GM12878 (cell line): ENCODE data around the gene OR7A10. TPM values are rescaled to one million over a fixed set of nuclear protein-coding genes. Genes with fewer than 3 reads are reported as not detected.
"Not testable (repeated sequence)": the region's sequence is repeated elsewhere in the genome, so short reads cannot be mapped to it uniquely, and the experiment has no call there.

ENCODE experiments used
- ATAC-seq: fragments of 200-7000 bp; cut with Tn5 transposase; 3 replicates; pipeline ENCODE4 v1.9.1; 2020; ENCODE audit warnings: mild to moderate bottlenecking, moderate library complexity
- BruUV-seq: library from RNA; stranded (reverse); fragments of 400-500 nt; replicated peaks from 2 replicates; lab custom pipeline; 2021; lab: Mats Ljungman, UMichigan
- CTCF ChIA-PET: fragments of 300-600 bp; sonication (Branson Sonifier 250); formaldehyde crosslinking; extraction: SDS; loops from one replicate; lab custom pipeline; 2021; ENCODE audit warnings: inconsistent platforms; lab: Yijun Ruan, JAX
- POLR2A ChIA-PET: fragments of 350-600 bp; formaldehyde crosslinking; extraction: SDS; loops from one replicate; lab custom pipeline; 2021; ENCODE audit warnings: inconsistent platforms; lab: Charles Lee
- RAD21 ChIA-PET: fragments of 300-600 bp; sonication (Branson Sonifier 250); formaldehyde crosslinking; loops from one replicate; lab custom pipeline; 2023; ENCODE audit warnings: antibody characterized with exemption; ENCODE audit not compliant: unreplicated experiment; lab: Charles Lee
- SMC1A ChIA-PET: fragments of 300-600 bp; sonication (Branson Sonifier 250); formaldehyde crosslinking; loops from one replicate; lab custom pipeline; 2023; ENCODE audit not compliant: unreplicated experiment, uncharacterized antibody; lab: Charles Lee
- DNase-seq: peaks from one replicate; pipeline ENCODE4 v3.0.0-alpha.2; 2011; ENCODE audit warnings: low read depth, low spot score
- FAIRE-seq: peaks from 3 replicates; lab custom pipeline; 2011; peaks lifted over from hg19 to GRCh38; lab: Jason Lieb, UNC
- H2AFZ ChIP-seq: 2 replicates; pipeline ENCODE4 v1.6.0; 2011; ENCODE audit warnings: low read depth, low read length, control low read depth; ENCODE audit not compliant: control insufficient read depth
- H3K27ac ChIP-seq: 2 replicates; pipeline ENCODE4 v1.5.1; 2011; ENCODE audit warnings: control low read depth; ENCODE audit not compliant: control insufficient read depth, insufficient read depth
- H3K27me3 ChIP-seq, 2 experiments: replicated peaks in 1 of 2; 2 replicates each; pipeline versions ENCODE4 v1.6.0 to v1.6.1; 2011; ENCODE audit warnings: low read length in 1 of 2; ENCODE audit not compliant: control insufficient read depth in 2 of 2, insufficient read depth in 2 of 2
- H3K36me3 ChIP-seq, 2 experiments: 2 replicates each; pipeline ENCODE4 v1.5.1; 2011; ENCODE audit warnings: low read length in 1 of 2; ENCODE audit not compliant: control insufficient read depth in 2 of 2, insufficient read depth in 2 of 2
- H3K4me1 ChIP-seq: 2 replicates; pipeline ENCODE4 v1.6.1; 2011; ENCODE audit warnings: mild to moderate bottlenecking, low read length, moderate library complexity, mixed read lengths; ENCODE audit not compliant: control insufficient read depth, insufficient read depth
- H3K4me2 ChIP-seq: 2 replicates; pipeline ENCODE4 v1.6.0; 2011; ENCODE audit warnings: control low read depth; ENCODE audit not compliant: control insufficient read depth, insufficient read depth
- H3K4me3 ChIP-seq: fragments of 200-600 bp; sonication (generic); 2 replicates; pipeline ENCODE4 v1.5.1; 2016
- H3K79me2 ChIP-seq: 2 replicates; pipeline ENCODE4 v1.6.0; 2011; ENCODE audit warnings: low read length; ENCODE audit not compliant: control insufficient read depth, insufficient read depth
- H3K9ac ChIP-seq: 2 replicates; pipeline ENCODE4 v1.8.0; 2011; ENCODE audit warnings: low read length, control low read depth, mixed read lengths; ENCODE audit not compliant: control insufficient read depth, insufficient read depth
- H3K9me3 ChIP-seq: replicated peaks from 3 replicates; pipeline ENCODE4 v1.5.1; 2011; ENCODE audit warnings: mild to moderate bottlenecking, low read length; ENCODE audit not compliant: control insufficient read depth, insufficient read depth
- H4K20me1 ChIP-seq: 2 replicates; pipeline ENCODE4 v1.6.0; 2011; ENCODE audit not compliant: control insufficient read depth, insufficient read depth
- WGBS: methylation state at CpG from one replicate; pipeline ENCODE4 v1.1.6; 2016; ENCODE audit warnings: low lambda C conversion rate; ENCODE audit not compliant: insufficient replicate concordance, insufficient coverage; ENCODE audit errors: missing lambda C conversion rate; 5-methylcytosine and 5-hydroxymethylcytosine counted together
- in situ Hi-C: fragments of 300-500 bp; cut with MboI; formaldehyde crosslinking; loops from 9 replicates; pipeline ENCODE4 v1.14.3; 2018; ENCODE audit warnings: mixed read lengths
- intact Hi-C: fragments of 100-400 bp; cut with micrococcal nuclease; formaldehyde crosslinking; loops from one replicate; pipeline ENCODE4 v1.14.2; 2022; ENCODE audit not compliant: unreplicated experiment
- polyA plus RNA-seq, 11 experiments: library from polyadenylated mRNA; depleted of rRNA in 4 of 11; unstranded in 6 of 11; stranded (reverse) in 5 of 11; fragments of >200 nt; fragmentation: Nextera tagmentation in 4 of 11; fragmentation: Illumina TruSeq in 1 of 11; extraction: Ambion mirVana in 4 of 11; extraction: Trizol in 1 of 11; gene quantifications; 1 replicate in 1 of 11; 2 replicates in 10 of 11; pipeline versions ENCODE4 v1.2.1 to v1.2.3, GENCODE V29; 2011 to 2016; ENCODE audit warnings: inconsistent platforms in 2 of 11, missing spikeins in 2 of 11, low read depth in 1 of 11
- small RNA-seq: library from RNA; depleted of rRNA; stranded (forward); fragments of <200 nt; gene quantifications from one replicate; pipeline ENCODE3, GENCODE V24; 2014
- total RNA-seq, 4 experiments: library from RNA; depleted of rRNA in 3 of 4; stranded (reverse); fragments of >200 nt in 3 of 4; fragmentation: Illumina TruSeq in 1 of 4; extraction: Trizol in 1 of 4; gene quantifications; 2 replicates each; pipeline versions ENCODE4 v1.2.1 to v1.2.3, GENCODE V29; 2013 to 2021
- TF ChIP-seq, protein P1 (sequence below): IDR thresholded peaks from 2 replicates; pipeline ENCODE4 v1.6.1; 2012; ENCODE audit warnings: improper control_type of control experiment, low read depth, low read length; ENCODE audit not compliant: insufficient replicate concordance
- TF ChIP-seq, protein P2 (sequence below): IDR thresholded peaks from 2 replicates; pipeline ENCODE4 v1.6.1; 2011; ENCODE audit warnings: low read depth, mild to moderate bottlenecking, low read length, moderate library complexity, borderline replicate concordance; ENCODE audit errors: extremely low read depth

Gene OR7A10
- total and polyA plus RNA-seq, 10 of the 15 experiments (the other 5 are each of a cell fraction or from before 2014, with no cell fraction given): not detected

DNA sequence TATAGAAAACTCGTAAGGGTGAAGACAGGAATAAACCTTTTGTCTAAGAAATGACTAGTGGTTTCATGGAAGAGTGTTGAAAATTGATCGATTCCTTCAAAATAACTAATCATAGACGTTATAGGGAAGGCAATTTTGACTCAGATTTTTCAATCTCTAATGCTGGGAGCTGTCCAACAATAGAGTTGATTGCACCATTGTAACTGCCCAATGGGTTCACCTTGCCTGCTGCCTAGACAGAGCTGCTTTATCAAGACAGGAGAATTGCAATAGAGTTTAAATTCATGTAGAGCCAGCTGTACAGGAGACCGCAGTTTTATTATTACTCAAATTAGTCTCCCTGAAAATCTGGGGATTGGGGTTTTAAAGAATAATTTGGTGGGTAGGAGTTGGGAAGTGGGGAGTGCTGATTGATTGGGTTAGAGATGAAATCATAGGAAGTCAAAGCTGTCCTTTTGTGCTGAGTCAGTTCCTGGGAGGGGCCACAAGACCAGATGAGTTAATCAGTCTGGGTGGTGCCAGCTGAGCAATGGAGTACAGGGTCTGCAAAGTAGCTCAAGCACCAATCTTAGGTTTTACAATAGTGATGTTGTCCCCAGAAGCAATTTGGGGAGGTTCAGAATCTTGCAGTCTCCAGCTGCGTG, 53.5 kb downstream of the OR7A10 start (continued):
- TF ChIP-seq, protein P1, sequence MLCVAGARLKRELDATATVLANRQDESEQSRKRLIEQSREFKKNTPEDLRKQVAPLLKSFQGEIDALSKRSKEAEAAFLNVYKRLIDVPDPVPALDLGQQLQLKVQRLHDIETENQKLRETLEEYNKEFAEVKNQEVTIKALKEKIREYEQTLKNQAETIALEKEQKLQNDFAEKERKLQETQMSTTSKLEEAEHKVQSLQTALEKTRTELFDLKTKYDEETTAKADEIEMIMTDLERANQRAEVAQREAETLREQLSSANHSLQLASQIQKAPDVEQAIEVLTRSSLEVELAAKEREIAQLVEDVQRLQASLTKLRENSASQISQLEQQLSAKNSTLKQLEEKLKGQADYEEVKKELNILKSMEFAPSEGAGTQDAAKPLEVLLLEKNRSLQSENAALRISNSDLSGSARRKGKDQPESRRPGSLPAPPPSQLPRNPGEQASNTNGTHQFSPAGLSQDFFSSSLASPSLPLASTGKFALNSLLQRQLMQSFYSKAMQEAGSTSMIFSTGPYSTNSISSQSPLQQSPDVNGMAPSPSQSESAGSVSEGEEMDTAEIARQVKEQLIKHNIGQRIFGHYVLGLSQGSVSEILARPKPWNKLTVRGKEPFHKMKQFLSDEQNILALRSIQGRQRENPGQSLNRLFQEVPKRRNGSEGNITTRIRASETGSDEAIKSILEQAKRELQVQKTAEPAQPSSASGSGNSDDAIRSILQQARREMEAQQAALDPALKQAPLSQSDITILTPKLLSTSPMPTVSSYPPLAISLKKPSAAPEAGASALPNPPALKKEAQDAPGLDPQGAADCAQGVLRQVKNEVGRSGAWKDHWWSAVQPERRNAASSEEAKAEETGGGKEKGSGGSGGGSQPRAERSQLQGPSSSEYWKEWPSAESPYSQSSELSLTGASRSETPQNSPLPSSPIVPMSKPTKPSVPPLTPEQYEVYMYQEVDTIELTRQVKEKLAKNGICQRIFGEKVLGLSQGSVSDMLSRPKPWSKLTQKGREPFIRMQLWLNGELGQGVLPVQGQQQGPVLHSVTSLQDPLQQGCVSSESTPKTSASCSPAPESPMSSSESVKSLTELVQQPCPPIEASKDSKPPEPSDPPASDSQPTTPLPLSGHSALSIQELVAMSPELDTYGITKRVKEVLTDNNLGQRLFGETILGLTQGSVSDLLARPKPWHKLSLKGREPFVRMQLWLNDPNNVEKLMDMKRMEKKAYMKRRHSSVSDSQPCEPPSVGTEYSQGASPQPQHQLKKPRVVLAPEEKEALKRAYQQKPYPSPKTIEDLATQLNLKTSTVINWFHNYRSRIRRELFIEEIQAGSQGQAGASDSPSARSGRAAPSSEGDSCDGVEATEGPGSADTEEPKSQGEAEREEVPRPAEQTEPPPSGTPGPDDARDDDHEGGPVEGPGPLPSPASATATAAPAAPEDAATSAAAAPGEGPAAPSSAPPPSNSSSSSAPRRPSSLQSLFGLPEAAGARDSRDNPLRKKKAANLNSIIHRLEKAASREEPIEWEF: no peak
- TF ChIP-seq, protein P2, sequence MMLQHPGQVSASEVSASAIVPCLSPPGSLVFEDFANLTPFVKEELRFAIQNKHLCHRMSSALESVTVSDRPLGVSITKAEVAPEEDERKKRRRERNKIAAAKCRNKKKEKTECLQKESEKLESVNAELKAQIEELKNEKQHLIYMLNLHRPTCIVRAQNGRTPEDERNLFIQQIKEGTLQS: no peak

DNA sequence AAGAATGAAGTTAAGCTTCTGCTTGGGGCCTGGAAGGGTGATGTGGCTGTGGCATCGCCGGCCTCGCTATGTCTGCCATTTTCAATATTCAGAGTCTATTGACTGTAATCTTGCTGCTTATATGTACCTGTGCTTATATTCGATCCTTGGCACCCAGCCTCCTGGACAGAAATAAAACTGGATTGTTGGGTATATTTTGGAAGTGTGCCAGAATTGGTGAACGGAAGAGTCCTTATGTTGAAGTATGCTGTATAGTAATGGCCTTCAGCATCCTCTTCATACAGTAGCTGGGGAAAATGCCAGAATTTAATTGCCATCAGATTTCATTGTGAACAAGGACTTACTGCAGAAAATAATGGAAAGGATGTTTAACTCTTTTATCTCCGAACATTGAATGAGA, 56.5 kb downstream of the OR7A10 start:
- CTCF ChIA-PET, H3K4me1 ChIP-seq, RAD21 ChIA-PET, ATAC-seq, H3K27ac ChIP-seq, H4K20me1 ChIP-seq, FAIRE-seq, POLR2A ChIA-PET, H3K9me3 ChIP-seq, intact Hi-C loops, H3K4me3 ChIP-seq, H2AFZ ChIP-seq, BruUV-seq, SMC1A ChIA-PET, in situ Hi-C loops, H3K36me3 ChIP-seq, H3K4me2 ChIP-seq, H3K9ac ChIP-seq, H3K27me3 ChIP-seq, DNase-seq, H3K79me2 ChIP-seq: not testable (repeated sequence)
- WGBS: 71% methylated on average over 6 of the region's 6 CpGs

Small RNA genes within 50 kb of the gene (small RNA-seq; reads per million reads assigned to genes)
- gene AC005255.1 (not detected), gene OR7A18P (not detected)

Other genes with a start within 250 kb of the OR7A10 start
Only the 7 nearest of the 10 such genes appear.
- 6.6 and 6.8 TPM in 2 replicates for gene ZNF333, start 158.9 kb downstream of the OR7A10 start, total RNA-seq (2014; rRNA removed)
- 5.3 and 6.6 TPM in 2 replicates for gene ZNF333, start 158.9 kb downstream of the OR7A10 start, total RNA-seq (2014; rRNA removed; fragmentation: Illumina TruSeq; extraction: Trizol)
- 5.7 and 6.8 TPM in 2 replicates for gene ZNF333, start 158.9 kb downstream of the OR7A10 start, total RNA-seq (2021)
- 12.1 and 14.1 TPM in 2 replicates for gene ZNF333, start 158.9 kb downstream of the OR7A10 start, polyA plus RNA-seq (2011; rRNA removed)
- gene ZNF333, start 158.9 kb downstream of the OR7A10 start, polyA plus RNA-seq (2014; fragmentation: Illumina TruSeq; extraction: Trizol): 6.1 and 6.4 TPM in 2 replicates
- gene ZNF333, start 158.9 kb downstream of the OR7A10 start, polyA plus RNA-seq (2014; fragmentation: Nextera tagmentation; extraction: Ambion mirVana): 1 to 10 TPM; 2.3 to 2.9 TPM
- 7.9 and 8.9 TPM in 2 replicates for gene ZNF333, start 158.9 kb downstream of the OR7A10 start, polyA plus RNA-seq (2014; rRNA removed)
- 1 to 10 TPM; 4.3 to 4.5 TPM for gene ZNF333, start 158.9 kb downstream of the OR7A10 start, polyA plus RNA-seq (2016; fragmentation: Nextera tagmentation; extraction: Ambion mirVana)
- 5.0 and 6.3 TPM in 2 replicates for gene ADGRE2, start 70.4 kb downstream of the OR7A10 start, total RNA-seq (2014; rRNA removed)
- gene ADGRE2, start 70.4 kb downstream of the OR7A10 start, total RNA-seq (2014; rRNA removed; fragmentation: Illumina TruSeq; extraction: Trizol): 2.5 and 2.8 TPM in 2 replicates
- 8.6 and 8.9 TPM in 2 replicates for gene ADGRE2, start 70.4 kb downstream of the OR7A10 start, total RNA-seq (2021)
- gene ADGRE2, start 70.4 kb downstream of the OR7A10 start, polyA plus RNA-seq (2011; rRNA removed): 0.03 and 0.15 TPM in 2 replicates
- gene ADGRE2, start 70.4 kb downstream of the OR7A10 start, polyA plus RNA-seq (2014; fragmentation: Illumina TruSeq; extraction: Trizol): 5.3 and 7.4 TPM in 2 replicates
- 1 to 10 TPM; 1.6 to 2.6 TPM for gene ADGRE2, start 70.4 kb downstream of the OR7A10 start, polyA plus RNA-seq (2014; fragmentation: Nextera tagmentation; extraction: Ambion mirVana)
- 7.8 and 12.7 TPM in 2 replicates for gene ADGRE2, start 70.4 kb downstream of the OR7A10 start, polyA plus RNA-seq (2014; rRNA removed)
- gene ADGRE2, start 70.4 kb downstream of the OR7A10 start, polyA plus RNA-seq (2016; fragmentation: Nextera tagmentation; extraction: Ambion mirVana): 1 to 10 TPM; 3.7 to 5.5 TPM
- gene OR7A5, start 13.7 kb downstream of the OR7A10 start, total RNA-seq (2014; rRNA removed): not detected in 2 replicates
- gene OR7A5, start 13.7 kb downstream of the OR7A10 start, total RNA-seq (2014; rRNA removed; fragmentation: Illumina TruSeq; extraction: Trizol): not detected in 2 replicates
- not detected in 2 replicates for gene OR7A5, start 13.7 kb downstream of the OR7A10 start, total RNA-seq (2021)
- gene OR7A5, start 13.7 kb downstream of the OR7A10 start, polyA plus RNA-seq (2011; rRNA removed): not detected in 2 replicates
- gene OR7A5, start 13.7 kb downstream of the OR7A10 start, polyA plus RNA-seq (2014; fragmentation: Illumina TruSeq; extraction: Trizol): not detected in 2 replicates
- not detected for gene OR7A5, start 13.7 kb downstream of the OR7A10 start, polyA plus RNA-seq (2014; fragmentation: Nextera tagmentation; extraction: Ambion mirVana)
- gene OR7A5, start 13.7 kb downstream of the OR7A10 start, polyA plus RNA-seq (2014; rRNA removed): not detected in 2 replicates
- not detected for gene OR7A5, start 13.7 kb downstream of the OR7A10 start, polyA plus RNA-seq (2016; fragmentation: Nextera tagmentation; extraction: Ambion mirVana)
- gene OR7C1, start 13.7 kb downstream of the OR7A10 start, total RNA-seq (2014; rRNA removed): not detected in 2 replicates
- gene OR7C1, start 13.7 kb downstream of the OR7A10 start, total RNA-seq (2014; rRNA removed; fragmentation: Illumina TruSeq; extraction: Trizol): not detected in 2 replicates
- gene OR7C1, start 13.7 kb downstream of the OR7A10 start, total RNA-seq (2021): not detected in 2 replicates
- not detected in 2 replicates for gene OR7C1, start 13.7 kb downstream of the OR7A10 start, polyA plus RNA-seq (2011; rRNA removed)
- gene OR7C1, start 13.7 kb downstream of the OR7A10 start, polyA plus RNA-seq (2014; fragmentation: Illumina TruSeq; extraction: Trizol): not detected in 2 replicates
- gene OR7C1, start 13.7 kb downstream of the OR7A10 start, polyA plus RNA-seq (2014; fragmentation: Nextera tagmentation; extraction: Ambion mirVana): under 1 TPM; 0.04 to 0.06 TPM
- gene OR7C1, start 13.7 kb downstream of the OR7A10 start, polyA plus RNA-seq (2014; rRNA removed): not detected in 2 replicates
- gene OR7C1, start 13.7 kb downstream of the OR7A10 start, polyA plus RNA-seq (2016; fragmentation: Nextera tagmentation; extraction: Ambion mirVana): not detected
- gene OR7A17, start 37.2 kb upstream of the OR7A10 start, total RNA-seq (2014; rRNA removed): not detected in 2 replicates
- not detected in 2 replicates for gene OR7A17, start 37.2 kb upstream of the OR7A10 start, total RNA-seq (2014; rRNA removed; fragmentation: Illumina TruSeq; extraction: Trizol)
- gene OR7A17, start 37.2 kb upstream of the OR7A10 start, total RNA-seq (2021): not detected in 2 replicates
- gene OR7A17, start 37.2 kb upstream of the OR7A10 start, polyA plus RNA-seq (2011; rRNA removed): not detected in 2 replicates
- gene OR7A17, start 37.2 kb upstream of the OR7A10 start, polyA plus RNA-seq (2014; fragmentation: Illumina TruSeq; extraction: Trizol): not detected in 2 replicates
- not detected for gene OR7A17, start 37.2 kb upstream of the OR7A10 start, polyA plus RNA-seq (2014; fragmentation: Nextera tagmentation; extraction: Ambion mirVana)
- not detected in 2 replicates for gene OR7A17, start 37.2 kb upstream of the OR7A10 start, polyA plus RNA-seq (2014; rRNA removed)
- gene OR7A17, start 37.2 kb upstream of the OR7A10 start, polyA plus RNA-seq (2016; fragmentation: Nextera tagmentation; extraction: Ambion mirVana): not detected
- not detected in 2 replicates for gene OR7C2, start 92.6 kb upstream of the OR7A10 start, total RNA-seq (2014; rRNA removed)
- gene OR7C2, start 92.6 kb upstream of the OR7A10 start, total RNA-seq (2014; rRNA removed; fragmentation: Illumina TruSeq; extraction: Trizol): not detected in 2 replicates
- gene OR7C2, start 92.6 kb upstream of the OR7A10 start, total RNA-seq (2021): not detected in 2 replicates
- not detected in 2 replicates for gene OR7C2, start 92.6 kb upstream of the OR7A10 start, polyA plus RNA-seq (2011; rRNA removed)
- not detected in 2 replicates for gene OR7C2, start 92.6 kb upstream of the OR7A10 start, polyA plus RNA-seq (2014; fragmentation: Illumina TruSeq; extraction: Trizol)
- gene OR7C2, start 92.6 kb upstream of the OR7A10 start, polyA plus RNA-seq (2014; fragmentation: Nextera tagmentation; extraction: Ambion mirVana): not detected
- not detected in 2 replicates for gene OR7C2, start 92.6 kb upstream of the OR7A10 start, polyA plus RNA-seq (2014; rRNA removed)
- not detected for gene OR7C2, start 92.6 kb upstream of the OR7A10 start, polyA plus RNA-seq (2016; fragmentation: Nextera tagmentation; extraction: Ambion mirVana)
- not detected in 2 replicates for gene SLC1A6, start 130.9 kb upstream of the OR7A10 start, total RNA-seq (2014; rRNA removed)
- not detected in 2 replicates for gene SLC1A6, start 130.9 kb upstream of the OR7A10 start, total RNA-seq (2014; rRNA removed; fragmentation: Illumina TruSeq; extraction: Trizol)
- gene SLC1A6, start 130.9 kb upstream of the OR7A10 start, total RNA-seq (2021): not detected in 2 replicates
- not detected in 2 replicates for gene SLC1A6, start 130.9 kb upstream of the OR7A10 start, polyA plus RNA-seq (2011; rRNA removed)
- gene SLC1A6, start 130.9 kb upstream of the OR7A10 start, polyA plus RNA-seq (2014; fragmentation: Illumina TruSeq; extraction: Trizol): not detected in 2 replicates
- not detected for gene SLC1A6, start 130.9 kb upstream of the OR7A10 start, polyA plus RNA-seq (2014; fragmentation: Nextera tagmentation; extraction: Ambion mirVana)
- 0.06 TPM in 1 of 2 replicates, not detected in the other for gene SLC1A6, start 130.9 kb upstream of the OR7A10 start, polyA plus RNA-seq (2014; rRNA removed)
- gene SLC1A6, start 130.9 kb upstream of the OR7A10 start, polyA plus RNA-seq (2016; fragmentation: Nextera tagmentation; extraction: Ambion mirVana): not detected